Fibroblast of gingiva (primary cell): Measurements from ENCODE around the gene POP5.

Experiments used
- DNase-seq: peaks from one replicate; pipeline ENCODE4 v3.0.0-alpha.2; 2011; ENCODE audit warnings: low read depth

Gene POP5

DNA sequence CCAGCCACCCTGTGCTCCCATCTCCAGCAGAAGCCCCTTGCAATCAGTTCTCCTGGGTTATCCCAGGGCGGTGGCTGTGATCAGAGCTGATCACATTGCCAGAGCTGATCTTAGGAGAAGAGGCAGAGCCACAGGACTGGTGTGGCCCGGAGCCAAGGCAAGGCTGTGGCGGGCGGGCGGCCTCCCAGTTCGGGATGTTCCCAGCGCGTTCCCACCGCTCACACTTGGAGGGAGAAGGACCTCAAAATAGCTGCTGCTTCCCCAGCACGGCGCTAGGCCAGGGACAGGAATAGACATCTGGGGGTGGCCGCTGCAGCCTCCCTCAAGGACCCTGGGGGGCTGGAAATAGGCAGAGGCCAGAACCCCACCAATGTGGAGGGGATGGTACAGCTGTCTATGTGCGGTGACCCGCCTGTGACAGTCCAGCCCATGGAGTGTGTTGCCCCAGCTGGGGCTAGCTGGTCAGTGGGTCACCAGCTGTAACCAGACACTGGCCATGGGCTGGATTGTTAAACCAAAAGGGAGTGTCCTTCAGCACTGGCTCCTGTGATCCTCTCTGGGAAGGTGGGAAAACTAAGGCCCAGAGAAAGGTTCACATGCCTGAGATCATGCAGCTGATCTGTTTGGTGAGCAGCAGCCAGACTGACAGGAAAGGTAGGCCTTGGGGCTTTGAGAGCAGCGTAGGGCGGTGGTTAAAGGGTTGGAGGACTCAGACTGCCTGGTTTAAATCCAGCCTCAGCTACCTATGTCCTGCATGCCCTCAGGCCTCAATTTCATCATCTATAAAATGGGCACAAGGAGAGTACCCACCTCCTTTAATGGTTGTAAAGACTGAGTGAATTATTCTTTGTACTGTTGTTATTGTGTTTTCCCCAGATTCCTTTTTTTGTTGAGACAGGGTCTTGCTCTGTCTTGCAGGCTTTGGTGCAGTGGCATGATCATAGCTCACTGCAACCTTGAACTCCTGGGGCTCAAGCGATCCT lies 8.0 kb upstream of the POP5 start:
- DNase-seq = no peak

- no peak for DNase-seq
Measured at GRCh38 chr12:120588371-120588770, 7.2 kb upstream of the POP5 start.

- DNase-seq = no peak
Measured at GRCh38 chr12:120586860-120587259, 5.7 kb upstream of the POP5 start.

- DNase-seq = no peak
Measured at GRCh38 chr12:120586206-120586605, 5.0 kb upstream of the POP5 start.

- peak; percentile 20 for DNase-seq
Measured at GRCh38 chr12:120584343-120585149, 3.3 kb upstream of the POP5 start.

DNA sequence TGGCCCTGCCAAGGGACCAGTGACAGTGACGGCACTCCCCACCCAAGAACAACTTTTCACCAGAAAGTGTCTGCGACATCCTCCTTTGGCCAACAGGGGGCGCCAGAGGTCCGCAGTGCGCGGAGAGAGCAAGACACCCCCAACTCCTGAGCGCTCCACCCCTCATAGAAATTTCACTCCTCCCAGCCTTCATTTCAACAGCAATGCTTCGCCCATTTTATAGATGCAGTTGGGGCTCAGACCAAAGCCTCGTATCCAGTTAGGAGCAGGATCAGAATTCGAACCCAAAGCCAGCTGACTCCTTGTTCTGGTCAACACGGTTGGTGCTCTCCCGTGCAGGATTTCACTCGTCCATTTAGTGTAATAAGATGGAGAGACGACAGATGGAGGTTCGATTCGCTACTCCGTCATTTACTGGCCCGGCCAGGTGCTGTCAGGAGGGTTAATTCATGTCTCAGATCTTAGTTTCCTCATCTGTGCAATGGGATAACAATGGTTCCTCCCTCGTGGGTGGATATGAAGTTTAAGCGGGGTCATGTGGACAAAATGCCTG lies 2.4 kb upstream of the POP5 start:
- DNase-seq = peak; percentile 47

DNA sequence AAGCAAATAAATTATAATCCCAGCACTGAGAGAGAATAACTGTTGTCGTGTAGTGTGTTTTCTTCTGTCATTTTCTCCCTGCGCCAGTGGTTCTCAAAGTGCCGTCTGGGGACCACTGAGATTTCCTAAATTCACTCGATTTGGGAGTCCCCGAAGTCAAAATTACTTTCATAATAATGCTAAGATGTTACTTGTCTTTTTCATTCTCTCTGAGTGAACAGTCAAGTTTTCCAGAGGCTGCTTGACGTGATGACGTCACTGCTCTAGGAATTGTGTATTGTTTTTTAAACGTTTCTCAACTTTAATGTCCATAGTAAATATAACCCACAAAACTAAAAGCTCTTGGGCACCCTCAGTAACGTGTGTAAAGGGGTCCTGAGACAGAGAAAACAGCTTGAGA lies 796 bp upstream of the POP5 start:
- peak; percentile 19 for DNase-seq

- DNase-seq = no peak
Measured at GRCh38 chr12:120579179-120579578, 2.0 kb downstream of the POP5 start.

DNA sequence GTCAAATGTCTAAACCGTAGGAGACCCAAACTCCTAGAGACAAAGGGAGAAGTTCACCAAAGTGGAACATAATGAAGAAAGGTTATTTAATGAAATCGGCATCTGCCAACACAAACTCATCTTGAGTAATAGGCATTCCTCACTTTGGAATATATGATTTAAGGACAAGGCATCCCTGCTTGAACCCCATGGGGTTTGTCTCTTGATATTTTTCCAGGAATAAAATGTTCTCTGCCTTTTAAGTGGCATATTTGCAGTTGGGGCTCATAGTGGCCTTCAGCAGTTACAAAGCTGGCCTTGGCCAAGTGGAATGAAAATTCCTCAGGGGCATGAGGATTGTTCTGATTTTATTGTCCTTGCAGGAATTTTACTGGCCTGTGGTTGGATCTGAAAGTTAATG lies 7.1 kb downstream of the POP5 start:
- peak; percentile 82 for DNase-seq

GRCh38 chr12:120573560-120573959 lies 7.6 kb downstream of the POP5 start:
- peak; percentile 35 for DNase-seq

GRCh38 chr12:120571299-120571698 lies 9.9 kb downstream of the POP5 start:
- no peak for DNase-seq

DNA sequence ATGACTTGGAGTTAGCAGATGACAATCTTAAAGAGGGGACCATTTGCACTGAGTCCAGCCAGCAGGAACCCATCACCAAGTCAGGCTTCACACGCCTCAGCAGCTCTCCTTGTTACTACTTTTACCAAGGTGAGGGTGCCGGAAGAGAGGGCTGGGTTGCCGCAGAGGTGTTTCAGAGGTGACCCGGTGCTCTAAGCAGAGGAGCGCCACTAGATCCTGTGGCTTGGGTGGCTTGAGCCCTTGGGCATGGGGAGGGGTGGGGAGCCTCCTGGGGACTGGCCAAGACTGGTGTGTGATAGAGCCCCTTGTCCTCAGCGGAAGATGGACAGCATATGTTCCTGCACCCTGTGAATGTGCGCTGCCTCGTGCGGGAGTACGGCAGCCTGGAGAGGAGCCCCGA lies 17.7 kb downstream of the POP5 start:
- DNase-seq = no peak

DNA sequence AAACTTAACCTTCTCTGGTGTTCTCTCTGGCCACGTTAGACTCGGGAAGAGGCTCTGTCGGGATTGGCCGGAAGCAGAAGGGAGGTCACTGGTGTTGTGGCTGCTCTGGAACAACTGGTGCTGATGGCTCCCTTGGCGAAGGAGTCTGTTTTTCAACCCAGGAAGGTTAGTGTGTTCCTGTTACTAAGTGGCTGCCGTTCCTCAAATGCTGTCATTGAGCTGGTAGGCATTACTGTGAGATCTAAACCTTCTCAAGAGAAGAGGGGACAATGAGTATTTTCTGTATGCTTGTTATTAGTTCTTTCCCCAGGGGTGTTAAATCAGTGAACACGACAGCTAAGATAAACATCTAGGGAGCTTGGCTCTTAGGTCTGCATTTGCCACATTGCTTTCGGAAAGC lies 18.3 kb downstream of the POP5 start:
- no peak for DNase-seq

DNA sequence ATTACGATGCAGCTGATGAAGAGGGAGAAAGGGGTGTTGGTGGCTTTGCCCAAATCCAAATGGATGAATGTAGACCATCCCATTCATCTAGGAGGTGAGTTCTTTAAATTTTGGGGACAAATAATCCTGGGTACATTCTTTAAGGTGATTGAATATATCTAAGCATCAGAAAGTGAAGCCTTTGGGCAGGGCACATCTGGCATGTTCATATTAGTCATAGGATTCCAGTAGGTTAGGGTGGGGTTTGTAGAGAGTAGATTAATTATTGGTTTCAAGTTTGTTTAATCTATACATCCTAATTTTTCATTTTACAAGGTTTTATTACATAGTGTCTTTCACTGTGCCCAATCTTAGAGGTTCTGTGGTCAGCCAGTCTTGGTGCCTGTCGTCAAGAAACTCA lies 23.6 kb downstream of the POP5 start:
- no peak for DNase-seq

GRCh38 chr12:120554678-120555077 lies 26.5 kb downstream of the POP5 start:
- DNase-seq = no peak

DNA sequence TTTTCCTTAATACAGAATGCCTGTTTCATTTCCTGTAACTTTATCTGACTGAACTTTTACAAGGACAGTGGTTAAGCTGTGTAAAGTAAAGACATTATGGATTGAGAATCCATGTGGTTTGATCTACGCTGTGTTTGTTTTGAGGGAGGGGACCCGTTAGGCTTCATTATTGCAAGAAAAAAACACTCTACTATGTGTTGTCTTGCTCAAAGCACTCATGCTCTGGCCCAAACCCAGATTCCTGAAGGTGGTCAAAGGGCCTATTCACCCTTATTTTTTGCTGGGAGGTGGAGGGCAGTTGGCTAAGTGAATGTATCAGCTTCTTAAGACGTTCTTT lies 35.2 kb downstream of the POP5 start:
- no peak for DNase-seq

DNA sequence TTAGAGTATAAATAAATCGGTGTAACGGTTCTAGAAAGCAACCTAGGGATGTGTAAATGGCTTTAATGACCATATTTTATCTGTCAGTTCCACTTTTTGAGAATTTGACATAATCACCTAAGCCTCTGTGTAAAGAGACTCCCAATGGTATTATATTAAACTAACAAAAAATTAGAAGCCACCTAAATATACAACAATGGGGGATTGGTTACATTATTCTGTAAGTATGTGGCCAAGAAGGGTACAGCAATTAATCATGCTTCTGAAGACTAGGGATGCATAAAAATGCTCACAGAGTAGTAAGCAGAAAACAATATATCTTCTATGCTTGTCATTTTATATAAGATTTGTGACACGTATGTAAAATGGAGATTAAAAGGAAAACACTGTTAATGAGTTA lies 36.5 kb downstream of the POP5 start:
- no peak for DNase-seq

DNA sequence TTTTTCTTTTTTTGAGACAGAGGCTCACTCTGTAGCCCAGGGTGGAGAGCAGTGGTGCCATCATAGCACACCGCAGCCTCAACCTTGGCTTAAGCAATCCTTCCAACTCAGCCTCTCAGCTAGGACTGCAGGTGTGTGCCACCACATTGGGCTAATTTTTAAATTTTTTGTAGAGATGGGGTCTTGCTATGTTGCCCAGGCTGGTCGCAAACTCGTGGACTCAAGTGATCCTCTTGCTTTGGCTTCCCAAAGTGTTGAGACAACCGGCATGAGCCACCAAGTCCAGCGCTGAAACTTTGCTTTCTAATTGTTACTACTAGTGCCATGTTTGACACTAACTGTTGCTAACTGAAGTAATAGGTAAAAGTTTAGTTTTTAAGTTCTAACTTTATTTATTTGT lies 39.0 kb downstream of the POP5 start:
- DNase-seq = no peak

DNA sequence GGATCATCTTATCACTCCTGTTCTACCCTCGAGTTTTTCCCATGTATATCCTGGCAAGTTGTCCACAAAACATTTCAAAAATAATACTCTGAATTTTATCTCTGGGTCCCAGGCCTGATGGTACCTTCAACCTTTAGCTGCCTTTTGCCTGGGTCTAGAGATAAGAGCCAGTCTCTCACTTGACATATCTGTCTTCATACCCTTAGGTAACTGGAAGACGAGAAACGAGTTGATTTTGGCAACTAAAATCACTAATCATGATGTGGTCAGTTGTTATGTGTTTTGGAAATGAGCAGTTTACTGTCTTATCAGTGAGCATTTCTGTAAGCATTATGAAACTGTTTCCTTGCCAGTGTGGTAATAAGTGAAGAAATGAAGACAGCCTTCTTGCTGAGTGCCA lies 40.8 kb downstream of the POP5 start:
- DNase-seq = peak; percentile 50

DNA sequence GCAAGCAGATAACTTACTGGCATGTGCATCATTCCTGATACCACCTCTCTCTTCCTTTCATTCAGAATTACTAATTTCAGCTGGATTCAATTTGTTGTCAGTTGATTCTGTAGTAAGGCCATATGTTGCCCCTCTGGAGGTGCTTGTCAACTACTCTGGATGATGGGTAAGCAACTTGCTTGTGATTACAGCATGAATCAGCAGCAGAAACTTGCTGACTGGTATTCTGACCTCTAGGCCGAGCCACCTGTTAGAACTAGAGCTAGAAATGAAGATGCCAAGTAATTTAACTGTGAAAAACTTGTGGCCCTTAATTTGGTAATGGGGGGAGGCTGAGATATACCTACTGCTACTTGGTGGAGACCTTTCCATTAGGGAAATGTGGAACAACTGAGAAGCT lies 41.9 kb downstream of the POP5 start:
- peak; percentile 26 for DNase-seq

- DNase-seq = peak; percentile 13
Measured at GRCh38 chr12:120538281-120539156, 42.7 kb downstream of the POP5 start.

DNA sequence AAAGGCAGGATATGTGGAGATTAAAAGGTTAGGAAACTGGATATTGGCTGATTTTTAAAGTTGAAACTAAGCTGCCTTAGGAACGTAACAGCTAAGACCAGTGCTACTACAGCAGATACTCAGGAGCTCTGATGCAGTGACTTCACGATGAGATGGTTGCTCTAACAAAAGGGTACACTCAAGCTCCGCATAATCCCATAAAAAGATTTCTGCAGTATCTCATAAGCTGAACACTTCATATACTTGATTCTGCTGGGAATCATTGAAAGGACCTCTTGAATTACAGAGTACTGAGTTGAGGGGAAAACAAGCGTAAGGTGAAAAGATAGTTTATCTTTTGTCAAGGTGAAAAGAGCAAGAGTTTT lies 43.4 kb downstream of the POP5 start:
- DNase-seq = no peak
